Ovary (tissue), 9 donors: ENCODE measurements around the gene KIAA0040. TPM values are rescaled to one million over a fixed set of nuclear protein-coding genes. Genes with fewer than 3 reads are reported as not detected.

Experiments used
- DNase-seq, 5 donors: peaks; one replicate each; pipeline ENCODE4 v3.0.0-alpha.2; 2019 to 2020
- H3K27ac ChIP-seq, 2 donors: fragments of 200-600 bp; one replicate each; pipeline versions ENCODE4 v1.5.1 to v1.8.0; 2019 to 2022
- H3K27me3 ChIP-seq: fragments of 200-600 bp; one replicate; pipeline ENCODE4 v1.8.0; 2022
- H3K36me3 ChIP-seq: fragments of 200-600 bp; sonication (generic); one replicate; pipeline ENCODE4 v1.5.1; 2019
- H3K4me1 ChIP-seq: one replicate; pipeline ENCODE4 v1.8.1; 2013; ENCODE audit warnings: mild to moderate bottlenecking, moderate library complexity; ENCODE audit not compliant: insufficient read depth
- H3K4me3 ChIP-seq: fragments of 200-600 bp; sonication (generic); one replicate; pipeline ENCODE4 v1.5.1; 2017
- H3K9me3 ChIP-seq, 2 donors: fragments of 200-600 bp in 1 of 2; sonication (generic) in 1 of 2; one replicate each; pipeline versions ENCODE4 v1.5.1 to v1.8.1; 2013 to 2019; ENCODE audit warnings: mild to moderate bottlenecking in 1 of 2, moderate library complexity in 1 of 2
- EP300 ChIP-seq: sonication (generic); formaldehyde crosslinking; IDR thresholded peaks from one replicate; pipeline ENCODE4 v1.6.1; 2017; ENCODE audit warnings: antibody characterized with exemption
- POLR2A ChIP-seq: fragments of 450-650 bp; IDR thresholded peaks from one replicate; pipeline ENCODE4 v1.6.1; 2017; ENCODE audit warnings: antibody characterized with exemption, mild to moderate bottlenecking, moderate library complexity
- WGBS, 3 donors: extraction: QIAGEN DNeasy Blood & Tissue Kit in 1 of 3; methylation state at CpG; one replicate each; pipeline versions ENCODE4 v1.1.5 to v1.1.7; 2013 to 2017; 5-methylcytosine and 5-hydroxymethylcytosine counted together
- intact Hi-C, 4 donors: fragments of 100-400 bp; cut with DNase I; formaldehyde crosslinking; loops; one replicate each; pipeline versions ENCODE4 v1.11.0 to v1.15.1; 2022 to 2023
- polyA plus RNA-seq, 2 donors: library from polyadenylated mRNA; stranded (reverse); fragments of 200-250 nt in 1 of 2; fragments of 350-450 nt in 1 of 2; fragmentation: Illumina TruSeq in 1 of 2; extraction: RNeasy Lipid Tissue Mini Kit (QIAGEN cat#74804) in 1 of 2; gene quantifications; one replicate each; pipeline ENCODE4 v1.2.3, GENCODE V29; 2013 to 2014
- total RNA-seq, 7 donors: library from RNA; depleted of rRNA in 2 of 7; stranded (reverse); fragments of >200 nt in 2 of 7; fragmentation: NEBNext Ultra II Directional in 3 of 7; extraction: Animal tissue kit (Norgen Biotek cat#: 25700) in 3 of 7; gene quantifications; one replicate each; pipeline versions ENCODE4 v1.1.0 to v1.2.4, GENCODE V29; 2016 to 2023
- TF ChIP-seq, protein P1 (sequence below), 3 donors: fragments of 450-650 bp in 2 of 3; fragments of 200-600 bp in 1 of 3; IDR thresholded peaks; one replicate each; pipeline versions ENCODE4 v1.5.1 to v1.8.0; 2016 to 2022; ENCODE audit warnings: antibody characterized with exemption in 3 of 3, mild to moderate bottlenecking in 1 of 3
- donor health status: DM: no; HTN: no; CAD: no; lungs with moderate emphysema.
- donor health status: DM: no; HTN: no; CAD: no.
- donor health status: Bipolar disorder and iron deficiency.
- donor health status: DM: yes; HTN: yes; CAD: no.
- donor health status: DM: no; HTN: no; CAD: no.
- donor health status: DM: yes; HTN: yes; CAD: no.

KIAA0040 gene
- total and polyA plus RNA-seq, 9 donors, result 5.2 to 24.7 (median 9.9) TPM

DNA sequence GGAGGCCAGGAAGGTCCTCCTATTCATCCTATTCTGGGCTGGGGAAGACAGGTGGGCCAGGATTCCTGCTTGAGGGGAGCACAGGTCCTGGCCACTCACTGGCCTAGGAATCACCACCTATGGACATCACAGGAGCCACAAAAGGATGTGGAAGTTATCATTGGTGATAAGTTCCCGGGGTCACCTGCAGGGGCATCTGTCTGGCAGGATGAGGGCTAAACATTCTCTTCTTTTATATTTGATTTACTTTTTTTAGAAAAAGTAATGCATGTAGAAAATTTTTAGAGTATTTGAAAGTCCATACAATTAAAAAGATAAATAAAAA, 33.2 kb upstream of the KIAA0040 start:
- Histone ChIP-seq H3K4me3 (no peak overlapping the region), H3K9me3 (no peaks in the 10 kb centered on the region), H3K36me3 (no peaks in the 10 kb centered on the region), H3K27me3 (no peaks in the 10 kb centered on the region), H3K27ac (no peak overlapping the region), H3K4me1 (no peaks in the 10 kb centered on the region)
- 0 to 37% (median 0%) methylated on average over 1 of the region's 1 CpG for WGBS, 3 donors
- intact Hi-C loops, result no loop called here
- TF ChIP-seq, protein P1, sequence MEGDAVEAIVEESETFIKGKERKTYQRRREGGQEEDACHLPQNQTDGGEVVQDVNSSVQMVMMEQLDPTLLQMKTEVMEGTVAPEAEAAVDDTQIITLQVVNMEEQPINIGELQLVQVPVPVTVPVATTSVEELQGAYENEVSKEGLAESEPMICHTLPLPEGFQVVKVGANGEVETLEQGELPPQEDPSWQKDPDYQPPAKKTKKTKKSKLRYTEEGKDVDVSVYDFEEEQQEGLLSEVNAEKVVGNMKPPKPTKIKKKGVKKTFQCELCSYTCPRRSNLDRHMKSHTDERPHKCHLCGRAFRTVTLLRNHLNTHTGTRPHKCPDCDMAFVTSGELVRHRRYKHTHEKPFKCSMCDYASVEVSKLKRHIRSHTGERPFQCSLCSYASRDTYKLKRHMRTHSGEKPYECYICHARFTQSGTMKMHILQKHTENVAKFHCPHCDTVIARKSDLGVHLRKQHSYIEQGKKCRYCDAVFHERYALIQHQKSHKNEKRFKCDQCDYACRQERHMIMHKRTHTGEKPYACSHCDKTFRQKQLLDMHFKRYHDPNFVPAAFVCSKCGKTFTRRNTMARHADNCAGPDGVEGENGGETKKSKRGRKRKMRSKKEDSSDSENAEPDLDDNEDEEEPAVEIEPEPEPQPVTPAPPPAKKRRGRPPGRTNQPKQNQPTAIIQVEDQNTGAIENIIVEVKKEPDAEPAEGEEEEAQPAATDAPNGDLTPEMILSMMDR (IDR thresholded peaks at IDR 0.05), result no peak
- TF ChIP-seq POLR2A (no peak), EP300 (no peak)
- no peak for DNase-seq

DNA sequence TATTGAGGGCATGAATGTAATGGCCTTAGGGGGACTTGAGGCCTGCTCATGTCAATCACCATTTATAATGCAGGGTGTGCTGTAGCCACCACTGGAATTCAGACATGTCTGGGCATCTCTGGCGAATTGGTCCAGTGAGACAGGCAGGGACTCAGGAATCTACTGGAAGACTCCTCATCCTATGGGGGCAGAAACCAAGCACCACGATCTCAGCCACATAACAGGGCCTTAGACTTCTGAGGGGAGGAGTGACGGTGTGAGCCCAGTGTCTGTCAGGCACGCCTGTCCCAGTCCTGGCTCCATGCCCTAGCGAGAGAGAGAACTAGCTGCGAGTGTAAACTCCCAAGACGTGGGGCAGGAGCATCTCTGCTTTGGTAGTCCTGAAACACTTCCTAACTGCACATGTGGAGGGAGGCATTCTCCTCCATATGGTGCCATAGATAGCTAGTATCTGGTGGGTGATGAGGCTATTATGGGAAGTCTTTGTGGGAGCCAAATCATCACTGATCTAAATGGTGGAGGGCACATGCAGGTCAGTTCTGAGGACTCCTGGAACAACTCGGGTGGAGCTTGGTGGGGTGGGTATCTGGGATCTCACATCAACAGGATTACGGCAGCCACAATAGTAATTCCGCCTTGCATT, 29.8 kb upstream of the KIAA0040 start:
- TF ChIP-seq POLR2A (no peak), EP300 (no peak)
- TF ChIP-seq, protein P1 (IDR thresholded peaks at IDR 0.05), result no peak
- Histone ChIP-seq H3K27me3 (no peaks in the 10 kb centered on the region), H3K36me3 (no peaks in the 10 kb centered on the region), H3K27ac (no peak overlapping the region), H3K9me3 (no peaks in the 10 kb centered on the region), H3K4me3 (no peak overlapping the region), H3K4me1 (no peaks in the 10 kb centered on the region)
- intact Hi-C loops, result no loop called here
- DNase-seq, result no peak
- WGBS, 3 donors, result 85 to 89% (median 87%) methylated on average over 10 of the region's 10 CpGs

DNA sequence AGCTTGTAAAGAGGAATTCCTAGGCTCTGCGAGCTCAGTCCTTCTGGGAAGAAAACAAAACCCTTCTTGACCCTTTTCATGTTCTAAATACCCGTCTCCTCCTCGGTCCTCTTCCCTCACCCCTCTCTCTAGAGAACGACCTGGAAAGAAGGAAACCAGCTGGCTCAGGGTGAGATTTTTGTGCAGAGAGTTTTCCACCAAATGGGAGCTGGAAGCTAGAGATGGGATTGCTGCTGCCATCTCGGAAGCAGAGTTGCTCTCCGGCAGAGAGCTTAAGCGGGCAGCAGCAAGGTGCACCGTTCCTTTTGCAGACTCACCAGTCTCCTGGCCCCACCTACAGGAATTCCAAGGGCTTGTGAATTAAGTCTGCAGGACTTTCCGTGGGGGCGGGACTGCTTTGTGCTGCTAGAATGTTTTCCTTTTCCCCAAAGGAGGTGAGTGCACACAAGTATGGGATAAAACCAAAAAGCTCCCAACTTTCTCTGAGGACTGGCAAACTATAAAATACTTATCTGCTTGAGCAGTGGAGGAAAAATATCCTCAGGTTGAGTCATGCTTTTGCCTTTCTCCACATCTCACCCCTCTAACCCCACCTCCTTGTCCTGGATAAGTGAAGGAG, 29.1 kb upstream of the KIAA0040 start:
- intact Hi-C loops, result no loop called here
- peak in 1 of 5 donors; percentile 19 for DNase-seq
- Histone ChIP-seq H3K4me1 (no peaks in the 10 kb centered on the region), H3K9me3 (no peaks in the 10 kb centered on the region), H3K27me3 (no peaks in the 10 kb centered on the region), H3K36me3 (no peaks in the 10 kb centered on the region), H3K4me3 (no peak overlapping the region), H3K27ac (no peak overlapping the region)
- WGBS, 3 donors, result 26 to 28% (median 27%) methylated on average over 10 of the region's 10 CpGs
- TF ChIP-seq EP300, result no peak
- no peak for TF ChIP-seq POLR2A
- TF ChIP-seq, protein P1 (IDR thresholded peaks at IDR 0.05), result no peak

DNA sequence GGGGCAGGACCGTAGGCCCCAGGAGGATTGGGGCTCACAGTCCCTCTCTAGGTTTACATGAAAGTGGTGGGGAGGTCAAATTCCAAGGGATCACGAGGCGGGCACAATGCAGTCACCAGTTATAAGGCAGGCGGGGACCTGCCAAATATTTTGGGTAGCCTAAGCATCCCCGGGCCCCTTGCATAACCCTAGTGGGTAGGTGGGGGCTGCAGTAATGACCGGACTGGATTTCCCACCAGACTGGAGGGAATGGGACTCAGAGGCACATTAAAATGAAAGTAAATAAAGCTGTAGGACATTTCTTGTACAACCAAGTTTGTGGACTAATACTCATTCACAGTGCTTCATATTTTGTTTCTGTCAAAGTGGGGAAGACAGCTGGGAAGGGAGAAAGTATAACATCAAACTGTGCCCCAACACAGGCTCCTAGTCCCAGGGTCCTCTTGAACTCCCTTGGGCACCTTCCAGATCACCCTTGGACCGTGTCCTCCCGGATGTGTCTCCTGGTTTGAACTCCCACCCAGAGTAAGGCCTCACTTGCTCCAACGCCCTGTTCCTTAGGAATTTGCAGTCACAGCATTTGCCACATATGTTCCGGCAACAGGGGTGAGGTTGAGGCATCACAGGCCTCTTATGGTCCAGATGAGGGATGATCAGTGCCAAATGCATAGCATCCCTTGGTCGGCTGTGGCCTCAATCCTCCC, 28.4 kb upstream of the KIAA0040 start:
- Histone ChIP-seq H3K36me3 (no peaks in the 10 kb centered on the region), H3K9me3 (no peaks in the 10 kb centered on the region), H3K4me3 (no peak overlapping the region), H3K4me1 (no peaks in the 10 kb centered on the region), H3K27ac (no peak overlapping the region), H3K27me3 (no peaks in the 10 kb centered on the region)
- WGBS, 3 donors, result 48 to 58% (median 54%) methylated on average over 11 of the region's 11 CpGs
- no peak for DNase-seq
- intact Hi-C loops, result no loop called here
- TF ChIP-seq, protein P1 (IDR thresholded peaks at IDR 0.05), result no peak
- no peak for TF ChIP-seq POLR2A
- TF ChIP-seq EP300, result no peak
